HEK293T (cell line): Measurements from ENCODE around the gene ICOS.

ENCODE experiments used
- ARNT ChIP-seq: fragments of 450-650 bp; IDR thresholded peaks from 2 replicates; pipeline ENCODE4 v1.6.1; 2017; ENCODE audit warnings: mild to moderate bottlenecking
- FOXM1 ChIP-seq: fragments of 450-650 bp; IDR thresholded peaks from 2 replicates; pipeline ENCODE4 v1.6.1; 2017; ENCODE audit warnings: mild to moderate bottlenecking, borderline replicate concordance
- SUZ12 ChIP-seq: fragments of 450-650 bp; IDR thresholded peaks from 2 replicates; pipeline ENCODE4 v1.6.1; 2016; ENCODE audit warnings: mild to moderate bottlenecking
- ZNF384 ChIP-seq: fragments of 450-650 bp; IDR thresholded peaks from 2 replicates; pipeline ENCODE4 v1.6.1; 2016

DNA sequence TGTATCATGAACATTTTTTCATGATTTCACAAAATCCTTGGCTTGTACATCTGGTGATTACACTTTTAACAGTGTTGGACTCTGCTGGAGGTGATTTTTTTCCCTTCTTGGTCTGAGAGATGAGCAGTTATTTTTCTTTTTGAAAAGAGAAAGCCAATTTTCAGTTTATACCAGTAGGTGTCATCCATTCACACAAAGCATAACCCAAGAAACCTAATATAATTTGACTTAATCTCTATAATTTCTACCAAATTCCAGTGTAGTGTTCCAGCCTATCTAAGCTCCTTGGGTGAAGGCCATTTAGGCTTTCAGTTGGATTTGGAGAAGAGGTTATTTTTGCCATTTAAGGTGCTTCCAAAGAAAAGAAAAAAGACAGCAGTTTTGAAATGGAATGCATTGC is 7.7 kb upstream of the ICOS start:
- no peak for TF ChIP-seq FOXM1
- TF ChIP-seq ZNF384, result no peak
- no peak for TF ChIP-seq ARNT
- no peak for TF ChIP-seq SUZ12
